Panc1 (cell line): ENCODE measurements around the gene KRTAP5-11.
"Not testable (repeated sequence)": the region's sequence is repeated elsewhere in the genome, so short reads cannot be mapped to it uniquely, and the experiment has no call there.

ENCODE experiments used
- CTCF ChIP-seq: fragments of 450-650 bp; IDR thresholded peaks from 2 replicates; pipeline ENCODE4 v1.5.1; 2017; ENCODE audit warnings: mild to moderate bottlenecking
- REST ChIP-seq, 2 experiments: IDR thresholded peaks; 2 replicates each; pipeline ENCODE4 v1.6.1; 2011 to 2012; ENCODE audit warnings: low read depth in 2 of 2, control low read depth in 1 of 2, low read length in 1 of 2, mild to moderate bottlenecking in 1 of 2, moderate library complexity in 1 of 2; ENCODE audit not compliant: insufficient read depth in 1 of 2

GRCh38 chr11:71588822-71589545 is 6.3 kb upstream of the KRTAP5-11 start:
- TF ChIP-seq CTCF, result peak; percentile 47
- TF ChIP-seq REST (IDR thresholded peaks at IDR 0.05; ENCODE audit: insufficient read depth in 1 of 2, low read depth in 2 of 2, low read length in 1 of 2), result not testable (repeated sequence)
